Measurements from ENCODE around the gene TTC1. TPM values are rescaled to one million over a fixed set of nuclear protein-coding genes. Genes with fewer than 3 reads are reported as not detected.
"Not testable (repeated sequence)": the region's sequence is repeated elsewhere in the genome, so short reads cannot be mapped to it uniquely, and the experiment has no call there.

The TTC1 gene
- total RNA-seq, 1 experiment from 2014 or later: 53.0 TPM

GRCh38 chr5:160011471-160011870 is 2.5 kb downstream of the TTC1 start:
- Mint-ChIP-seq H3K36me3 (ENCODE audit: insufficient read depth, unreplicated experiment) (peaks cover 48% of the 10 kb centered on the region), H3K4me1 (ENCODE audit: low read depth, unreplicated experiment) (peaks cover 7% of the 10 kb centered on the region), H3K27ac (ENCODE audit: unreplicated experiment) (no peak overlapping the region), H3K27me3 (ENCODE audit: insufficient read depth, unreplicated experiment) (no peaks in the 10 kb centered on the region), H3K9me3 (ENCODE audit: unreplicated experiment) (no peaks in the 10 kb centered on the region), H3K4me3 (ENCODE audit: unreplicated experiment) (peak overlapping the region; percentile 98)
- intact Hi-C loops (cut with micrococcal nuclease; ENCODE audit: unreplicated experiment): no loop called here
- peaks cover 5% of the 10 kb centered on the region; the same call in 1 of the 2 replicates for H3K4me1 ChIP-seq
- BruUV-seq (replicated peaks): no TSS peak
- no peaks in the 10 kb centered on the region for H3K27me3 ChIP-seq (replicated peaks; ENCODE audit: control insufficient read depth, insufficient read depth, low read length)
- ChIA-PET POLR2A (no interaction called here), CTCF (no interaction called here)
- DNase-seq: no peak
- H3K9me3 ChIP-seq: no peaks in the 10 kb centered on the region
- H3K36me3 ChIP-seq (ENCODE audit: control insufficient read depth, insufficient read depth, low read length): peaks cover 2% of the 10 kb centered on the region
- H3K4me3 ChIP-seq (ENCODE audit: low read depth, low read length): no peak overlapping the region
- TF ChIP-seq CTCF (IDR thresholded peaks at IDR 0.05; ENCODE audit: insufficient read depth in 1 of 2, low read depth in 1 of 2, low read length in 1 of 2, severe bottlenecking in 1 of 2, unreplicated experiment in 1 of 2): no peak

- H3K27me3 ChIP-seq (replicated peaks; ENCODE audit: control insufficient read depth, insufficient read depth, low read length); H3K27ac Mint-ChIP-seq (ENCODE audit: unreplicated experiment); H3K4me1 ChIP-seq; H3K4me1 Mint-ChIP-seq (ENCODE audit: low read depth, unreplicated experiment); H3K9me3 ChIP-seq; BruUV-seq (replicated peaks); DNase-seq; POLR2A ChIA-PET; H3K27me3 Mint-ChIP-seq (ENCODE audit: insufficient read depth, unreplicated experiment); H3K9me3 Mint-ChIP-seq (ENCODE audit: unreplicated experiment); CTCF ChIA-PET; H3K36me3 ChIP-seq (ENCODE audit: control insufficient read depth, insufficient read depth, low read length); intact Hi-C loops (cut with micrococcal nuclease; ENCODE audit: unreplicated experiment); H3K4me3 Mint-ChIP-seq (ENCODE audit: unreplicated experiment); H3K4me3 ChIP-seq (ENCODE audit: low read depth, low read length): not testable (repeated sequence)
- peaks cover 40% of the 10 kb centered on the region for H3K36me3 Mint-ChIP-seq (ENCODE audit: insufficient read depth, unreplicated experiment)
Observed at GRCh38 chr5:160014197-160014596, 5.3 kb downstream of the TTC1 start.

GRCh38 chr5:160018945-160019625 is 10.1 kb downstream of the TTC1 start:
- Mint-ChIP-seq H3K27me3 (ENCODE audit: insufficient read depth, unreplicated experiment) (no peaks in the 10 kb centered on the region), H3K27ac (ENCODE audit: unreplicated experiment) (no peak overlapping the region), H3K4me1 (ENCODE audit: low read depth, unreplicated experiment) (peaks cover 7% of the 10 kb centered on the region), H3K9me3 (ENCODE audit: unreplicated experiment) (no peaks in the 10 kb centered on the region), H3K4me3 (ENCODE audit: unreplicated experiment) (no peak overlapping the region), H3K36me3 (ENCODE audit: insufficient read depth, unreplicated experiment) (peaks cover 21% of the 10 kb centered on the region)
- POLR2A ChIA-PET: no interaction called here
- no peaks in the 10 kb centered on the region for H3K9me3 ChIP-seq
- no peak overlapping the region for H3K4me3 ChIP-seq (ENCODE audit: low read depth, low read length)
- peaks cover 2% of the 10 kb centered on the region; the same call in 1 of the 2 replicates for H3K36me3 ChIP-seq (ENCODE audit: control insufficient read depth, insufficient read depth, low read length)
- no peak for DNase-seq
- BruUV-seq (replicated peaks): no TSS peak
- intact Hi-C loops (cut with micrococcal nuclease; ENCODE audit: unreplicated experiment): no loop called here
- no peak for TF ChIP-seq CTCF (IDR thresholded peaks at IDR 0.05; ENCODE audit: insufficient read depth in 1 of 2, low read depth in 1 of 2, low read length in 1 of 2, severe bottlenecking in 1 of 2, unreplicated experiment in 1 of 2)
- H3K27me3 ChIP-seq (replicated peaks; ENCODE audit: control insufficient read depth, insufficient read depth, low read length): no peaks in the 10 kb centered on the region
- H3K4me1 ChIP-seq: no peaks in the 10 kb centered on the region
- CTCF ChIA-PET: no interaction called here

Data from Caco-2 (cell line).